Muscle of leg (tissue), 11 donors: ENCODE measurements around the gene SDK1. TPM values are rescaled to one million over a fixed set of nuclear protein-coding genes. Genes with fewer than 3 reads are reported as not detected.

Source experiments
- DNase-seq: peaks from one replicate; pipeline ENCODE4 v3.0.0; 2013
- H3K27ac ChIP-seq: one replicate; pipeline ENCODE4 v1.5.1; 2013; ENCODE audit warnings: mild to moderate bottlenecking, low read length, control low read depth
- H3K27me3 ChIP-seq: one replicate; pipeline ENCODE4 v1.6.1; 2013; ENCODE audit warnings: low read length; ENCODE audit not compliant: control insufficient read depth, insufficient read depth
- H3K36me3 ChIP-seq: one replicate; pipeline ENCODE4 v1.6.1; 2013; ENCODE audit warnings: low read length; ENCODE audit not compliant: control insufficient read depth, insufficient read depth
- H3K4me1 ChIP-seq: one replicate; pipeline ENCODE4 v1.6.1; 2013; ENCODE audit warnings: low read length; ENCODE audit not compliant: control insufficient read depth, insufficient read depth
- H3K4me3 ChIP-seq: one replicate; pipeline ENCODE4 v1.5.1; 2013; ENCODE audit warnings: low read length, control low read depth
- H3K9me3 ChIP-seq: replicated peaks from 2 replicates; pipeline ENCODE4 v1.6.1; 2013; ENCODE audit warnings: low read depth, low read length; ENCODE audit not compliant: control insufficient read depth
- WGBS: methylation state at CpG from one replicate; pipeline ENCODE4 v1.1.5; 2013; ENCODE audit warnings: missing lambda C conversion rate; ENCODE audit not compliant: insufficient coverage; 5-methylcytosine and 5-hydroxymethylcytosine counted together
- polyA plus RNA-seq, 8 donors: library from polyadenylated mRNA; unstranded; fragments of 120-200 nt; gene quantifications; one replicate each; pipeline versions ENCODE4 v1.2.1 to v1.2.3, GENCODE V29; 2013; ENCODE audit warnings: inconsistent platforms in 1 of 8, low replicate concordance in 1 of 8; ENCODE audit not compliant: insufficient read length in 8 of 8, insufficient read depth in 1 of 8
- total RNA-seq: library from RNA; stranded (reverse); fragments of 120-200 nt; gene quantifications from one replicate; pipeline ENCODE4 v1.2.4, GENCODE V29; 2013

The SDK1 gene
- total and polyA plus RNA-seq, 9 donors: 2.3 to 6.4 (median 3.6) TPM

DNA sequence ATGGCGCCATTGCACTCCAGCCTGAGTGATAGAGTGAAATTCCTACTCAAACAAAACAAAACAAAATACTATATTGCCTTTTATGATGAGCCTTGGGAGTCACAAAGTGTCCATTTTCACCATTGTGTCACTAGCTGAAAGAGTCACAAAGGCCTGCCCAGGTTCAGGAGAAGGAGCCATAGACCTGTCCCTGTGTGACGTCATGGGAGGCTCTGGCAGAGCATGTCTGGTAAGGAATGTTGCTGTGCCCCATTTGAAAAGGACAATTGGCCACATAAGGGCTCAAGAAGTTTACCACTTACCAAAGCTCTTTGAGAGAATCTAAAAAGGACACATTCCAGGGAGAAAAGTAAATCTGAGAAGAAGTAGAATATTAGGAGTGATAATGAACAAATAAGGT lies 367.7 kb downstream of the SDK1 start:
- H3K27ac ChIP-seq: no peak overlapping the region
- DNase-seq: no peak
- H3K27me3 ChIP-seq: no peaks in the 10 kb centered on the region
- no peaks in the 10 kb centered on the region for H3K9me3 ChIP-seq
- no CpG with 5 or more reads among the region's 2 CpGs for WGBS
- no peaks in the 10 kb centered on the region for H3K4me1 ChIP-seq
- H3K36me3 ChIP-seq: no peaks in the 10 kb centered on the region
- H3K4me3 ChIP-seq: no peak overlapping the region

DNA sequence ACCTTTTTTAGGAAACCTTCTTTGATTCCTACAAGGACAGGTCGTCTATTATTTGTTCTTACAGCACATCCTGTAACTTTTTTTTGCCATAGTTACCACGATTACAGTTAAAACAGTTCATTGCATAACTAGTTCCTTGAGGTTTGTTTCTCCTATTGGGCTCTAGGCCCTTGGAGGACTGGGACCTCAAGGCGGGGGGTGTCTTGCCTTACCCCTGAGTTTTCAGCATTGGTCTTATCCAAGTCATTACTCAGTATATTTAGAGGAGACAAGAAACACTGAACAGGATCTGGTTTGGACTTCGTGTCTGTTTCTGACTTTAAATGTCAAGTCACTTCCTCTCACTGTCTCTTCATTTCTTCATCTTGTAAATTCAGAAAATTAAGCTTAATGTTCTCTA lies 369.8 kb downstream of the SDK1 start:
- no peak for DNase-seq
- H3K27me3 ChIP-seq: no peaks in the 10 kb centered on the region
- H3K4me1 ChIP-seq: no peaks in the 10 kb centered on the region
- H3K9me3 ChIP-seq: no peaks in the 10 kb centered on the region
- no peak overlapping the region for H3K27ac ChIP-seq
- no peaks in the 10 kb centered on the region for H3K36me3 ChIP-seq
- no peak overlapping the region for H3K4me3 ChIP-seq
- WGBS: 33% methylated on average over 1 of the region's 4 CpGs

DNA sequence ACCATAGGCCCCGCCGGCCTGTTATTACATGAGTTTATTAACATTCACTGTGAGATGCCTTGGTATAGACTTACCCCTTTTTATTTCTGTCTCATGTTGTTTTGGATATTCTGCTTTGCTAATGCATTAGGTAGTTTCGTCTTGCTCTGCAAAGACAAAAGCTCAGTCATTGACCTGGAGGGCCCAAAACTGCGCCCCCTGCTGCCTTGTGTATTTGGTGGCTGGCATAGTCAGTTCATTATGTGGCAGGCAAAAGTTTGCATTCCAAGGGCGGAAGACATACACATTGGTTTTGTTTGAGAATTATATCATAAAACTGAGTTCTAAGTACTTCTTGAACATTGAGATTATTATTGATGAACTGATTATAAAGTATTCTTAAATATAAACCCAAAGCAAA lies 372.5 kb downstream of the SDK1 start:
- Histone ChIP-seq H3K4me1 (no peaks in the 10 kb centered on the region), H3K4me3 (no peak overlapping the region), H3K27ac (no peak overlapping the region), H3K9me3 (no peaks in the 10 kb centered on the region), H3K27me3 (no peaks in the 10 kb centered on the region), H3K36me3 (no peaks in the 10 kb centered on the region)
- DNase-seq: peak; percentile 5
- WGBS: 47% methylated on average over 2 of the region's 5 CpGs

DNA sequence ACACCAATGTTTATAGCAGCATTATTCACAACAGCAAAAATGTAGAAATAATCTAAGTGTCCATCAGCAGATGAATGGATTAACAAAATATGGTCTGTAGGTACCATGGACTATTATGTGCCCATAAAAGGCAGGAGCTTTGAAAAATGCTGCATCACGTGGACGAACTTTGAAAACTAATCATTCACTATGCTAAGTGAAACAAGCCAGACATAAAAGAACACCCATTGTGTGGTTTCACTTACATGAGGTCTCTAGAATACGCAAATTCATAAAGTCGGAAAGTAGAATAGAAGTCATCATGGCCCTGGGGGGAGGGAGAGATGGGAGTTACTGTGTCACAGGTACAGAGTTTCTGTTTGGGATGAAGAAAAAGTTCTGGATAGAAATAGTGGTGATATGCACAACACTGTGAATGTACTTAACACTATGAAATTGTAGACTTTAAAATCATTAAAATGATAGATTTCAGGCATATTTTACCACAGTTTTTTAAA lies 377.3 kb downstream of the SDK1 start:
- DNase-seq: no peak
- Histone ChIP-seq H3K27ac (no peak overlapping the region), H3K27me3 (no peaks in the 10 kb centered on the region), H3K9me3 (no peaks in the 10 kb centered on the region), H3K4me3 (no peak overlapping the region), H3K4me1 (no peaks in the 10 kb centered on the region), H3K36me3 (no peaks in the 10 kb centered on the region)
- no CpG with 5 or more reads among the region's 4 CpGs for WGBS

DNA sequence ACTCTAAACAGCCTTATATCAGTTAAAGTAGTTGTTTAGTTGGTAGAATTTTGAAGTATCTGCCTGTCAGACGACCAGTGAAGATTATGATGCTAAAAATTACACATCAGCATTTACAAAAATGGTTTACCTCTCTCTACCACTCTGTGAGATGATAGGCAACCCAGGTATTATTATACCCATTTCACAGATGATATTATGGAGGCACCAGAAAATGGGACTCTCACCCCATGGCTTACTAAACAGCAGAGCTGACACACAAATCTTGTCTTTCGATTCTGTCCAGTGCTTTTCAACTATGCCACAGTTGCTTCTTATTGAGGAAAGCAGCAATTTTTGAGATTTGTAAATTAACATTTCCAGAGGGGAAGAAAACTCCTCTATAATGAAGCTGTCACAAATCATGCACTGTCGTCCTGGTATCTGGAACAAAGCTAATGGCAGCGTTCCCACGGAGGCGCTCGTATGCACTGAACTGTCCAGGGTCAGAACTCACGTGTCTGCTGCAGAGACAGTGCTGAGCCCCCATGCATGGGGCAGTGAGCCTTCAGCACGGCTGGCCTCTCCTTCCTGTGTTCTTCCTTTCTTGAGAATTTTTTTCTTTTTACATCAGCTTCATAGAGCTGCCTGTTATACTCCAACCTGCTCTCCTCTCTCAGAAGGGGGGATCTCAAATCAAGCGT lies 381.1 kb downstream of the SDK1 start:
- no peaks in the 10 kb centered on the region for H3K27me3 ChIP-seq
- no peak overlapping the region for H3K27ac ChIP-seq
- no peaks in the 10 kb centered on the region for H3K36me3 ChIP-seq
- no peaks in the 10 kb centered on the region for H3K4me1 ChIP-seq
- 19% methylated on average over 5 of the region's 10 CpGs for WGBS
- peak; percentile 48 for DNase-seq
- no peaks in the 10 kb centered on the region for H3K9me3 ChIP-seq
- H3K4me3 ChIP-seq: no peak overlapping the region

DNA sequence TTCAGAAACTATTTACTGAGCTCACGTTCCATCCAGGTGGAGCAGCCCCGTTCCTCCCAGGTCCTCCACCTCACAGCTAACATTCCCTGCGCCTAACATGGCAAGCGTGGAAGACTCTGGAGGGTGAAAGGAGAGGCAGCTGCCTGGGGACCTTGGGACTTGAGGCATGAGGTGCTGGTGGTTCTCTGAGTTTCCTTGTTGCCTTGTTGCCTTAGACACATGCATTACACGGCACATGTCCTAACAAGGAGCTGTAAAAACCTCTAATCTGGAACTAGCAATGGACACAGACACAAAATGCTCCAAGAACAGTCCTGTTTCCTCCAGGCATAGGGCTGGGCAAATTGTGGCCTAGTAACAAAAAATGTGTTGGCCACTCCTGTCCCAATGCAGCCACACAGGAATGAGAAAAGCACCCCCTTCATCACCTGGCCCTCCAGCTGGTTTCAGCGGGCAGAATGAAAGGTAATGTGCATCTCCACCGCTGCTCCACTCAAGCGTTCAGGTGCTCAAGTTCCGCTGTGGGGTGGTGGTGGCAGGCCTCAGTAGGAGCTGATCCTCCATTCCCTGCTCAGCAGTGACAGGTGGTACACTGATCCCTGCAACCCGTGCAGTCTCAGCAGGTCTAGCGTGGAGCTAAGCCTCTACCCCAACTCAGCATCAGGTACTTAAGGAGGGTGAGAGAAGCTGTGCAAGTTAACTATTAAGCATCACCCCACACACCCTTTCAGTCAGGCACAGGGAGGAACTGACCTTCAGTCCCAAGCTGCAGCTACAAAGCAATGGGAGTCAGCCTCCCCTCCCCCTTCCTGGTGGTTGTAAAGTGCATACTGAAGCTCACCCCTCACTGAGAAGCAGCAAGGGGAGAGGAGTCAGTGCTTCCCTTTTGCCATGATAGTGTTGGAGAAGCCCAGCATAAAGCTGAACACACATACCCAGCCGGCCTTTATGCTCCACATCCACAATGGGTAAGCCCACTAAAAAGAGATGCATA lies 382.8 kb downstream of the SDK1 start:
- Histone ChIP-seq H3K27ac (no peak overlapping the region), H3K9me3 (peaks cover 4% of the 10 kb centered on the region), H3K27me3 (no peaks in the 10 kb centered on the region), H3K4me3 (no peak overlapping the region), H3K36me3 (no peaks in the 10 kb centered on the region), H3K4me1 (no peaks in the 10 kb centered on the region)
- no peak for DNase-seq
- WGBS: 89% methylated on average over 5 of the region's 12 CpGs

DNA sequence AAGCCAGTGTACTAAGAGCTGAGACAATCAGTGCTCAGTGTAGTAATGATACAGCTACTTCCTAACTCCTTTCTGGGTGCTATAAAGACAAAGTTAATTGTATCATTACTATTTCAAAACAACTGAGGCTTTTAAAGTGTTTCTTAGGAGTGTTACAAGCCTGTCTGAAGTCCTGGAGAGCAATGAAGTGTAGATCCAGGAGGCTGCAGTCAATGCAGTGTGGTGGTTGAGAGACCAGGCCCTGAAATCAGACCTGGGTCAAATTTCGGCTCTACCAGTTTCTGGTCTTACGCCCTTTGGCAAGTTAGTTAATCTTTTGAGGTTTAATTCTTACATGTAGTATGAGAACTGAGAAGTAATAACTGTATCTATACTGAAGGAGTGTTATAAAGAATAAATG lies 387.0 kb downstream of the SDK1 start:
- Histone ChIP-seq H3K4me3 (no peak overlapping the region), H3K27ac (no peak overlapping the region), H3K4me1 (no peaks in the 10 kb centered on the region), H3K36me3 (no peaks in the 10 kb centered on the region), H3K27me3 (no peaks in the 10 kb centered on the region), H3K9me3 (peaks cover 6% of the 10 kb centered on the region)
- no peak for DNase-seq
- WGBS: no CpG with 5 or more reads among the region's 2 CpGs

DNA sequence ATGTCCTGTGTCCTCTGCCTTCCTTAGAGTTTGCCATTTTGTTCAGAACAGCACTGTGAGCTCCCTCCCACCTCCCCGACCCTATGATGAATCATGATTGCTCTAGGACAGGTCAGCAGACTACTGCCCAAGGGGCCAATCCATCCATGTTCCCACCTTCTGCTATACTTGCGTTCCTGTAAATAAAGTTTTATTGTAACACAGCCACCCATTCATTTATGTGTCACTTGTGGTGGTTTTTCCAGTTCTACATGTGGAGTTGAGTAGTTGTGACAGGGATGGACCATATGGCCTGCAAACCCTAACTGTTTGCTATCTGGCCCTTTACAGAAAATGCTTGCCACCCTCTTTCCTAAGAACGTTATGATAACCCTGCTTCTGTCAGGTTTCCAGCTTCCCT lies 387.8 kb downstream of the SDK1 start:
- WGBS: 80% methylated on average over 1 of the region's 3 CpGs
- no peak for DNase-seq
- Histone ChIP-seq H3K36me3 (no peaks in the 10 kb centered on the region), H3K4me1 (no peaks in the 10 kb centered on the region), H3K4me3 (no peak overlapping the region), H3K27me3 (no peaks in the 10 kb centered on the region), H3K27ac (no peak overlapping the region), H3K9me3 (peaks cover 6% of the 10 kb centered on the region)

DNA sequence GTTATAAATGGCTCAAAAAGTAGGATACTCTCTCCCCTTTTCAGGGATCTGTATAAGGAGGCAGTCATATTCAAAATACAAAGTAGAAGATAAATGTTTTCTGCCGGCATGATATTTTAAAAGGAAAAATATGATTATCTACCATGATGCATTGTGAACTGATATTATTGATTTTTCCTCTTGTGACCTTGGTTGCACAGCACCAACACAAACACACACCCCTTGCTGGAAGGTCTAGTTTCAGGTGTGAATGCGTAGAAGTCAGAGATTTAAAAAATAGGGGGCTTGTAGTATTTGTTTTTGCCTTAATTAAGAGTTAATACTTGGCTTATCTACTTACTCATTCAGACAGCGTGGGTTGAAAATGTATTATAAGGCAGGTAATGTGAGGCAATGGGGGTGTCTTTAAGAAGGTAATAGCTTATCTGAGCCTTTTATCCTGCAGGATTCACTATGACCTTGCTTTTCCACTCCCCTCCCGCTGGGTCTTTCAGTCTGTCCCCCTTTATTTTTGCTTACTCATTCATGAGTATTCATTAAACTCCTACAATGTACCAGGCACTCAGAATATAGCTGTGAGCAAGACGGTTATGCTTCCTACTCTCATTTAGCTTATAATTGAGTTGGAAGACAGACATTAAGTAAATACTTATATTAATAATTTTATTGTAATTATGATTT lies 390.6 kb downstream of the SDK1 start:
- H3K9me3 ChIP-seq: peaks cover 6% of the 10 kb centered on the region
- no peak overlapping the region for H3K27ac ChIP-seq
- H3K27me3 ChIP-seq: no peaks in the 10 kb centered on the region
- no peak overlapping the region for H3K4me3 ChIP-seq
- no CpG with 5 or more reads among the region's 5 CpGs for WGBS
- H3K36me3 ChIP-seq: no peaks in the 10 kb centered on the region
- H3K4me1 ChIP-seq: no peaks in the 10 kb centered on the region
- no peak for DNase-seq

DNA sequence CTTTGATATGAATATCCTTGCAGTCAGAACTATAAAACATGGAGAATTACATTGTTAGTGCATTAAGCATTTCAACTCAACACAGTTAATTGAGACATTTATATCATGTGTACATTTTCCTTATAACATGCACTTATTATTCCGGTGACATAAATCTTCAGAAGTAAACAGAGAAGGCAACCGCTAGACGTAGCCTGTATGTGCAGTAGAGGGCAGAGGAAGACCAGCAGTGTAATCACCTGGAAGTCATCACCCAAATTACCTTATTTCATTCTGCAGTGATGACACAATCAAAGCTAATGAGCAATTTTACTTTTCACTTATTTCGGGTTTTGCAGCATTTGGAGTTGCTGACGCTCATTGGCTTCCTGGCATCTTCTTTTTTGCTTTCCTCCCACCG lies 394.6 kb downstream of the SDK1 start:
- Histone ChIP-seq H3K27me3 (no peaks in the 10 kb centered on the region), H3K4me1 (no peaks in the 10 kb centered on the region), H3K36me3 (no peaks in the 10 kb centered on the region), H3K27ac (no peak overlapping the region), H3K9me3 (no peaks in the 10 kb centered on the region), H3K4me3 (no peak overlapping the region)
- WGBS: 91% methylated on average over 3 of the region's 6 CpGs
- no peak for DNase-seq
